GM18505 (cell line): ENCODE results near the gene VIT.

Experiments used
- ATAC-seq: cut with Tn5 transposase; IDR thresholded peaks from one replicate; pipeline ENCODE4 v1.9.1; 2021; ENCODE audit not compliant: unreplicated experiment
- POLR2A ChIP-seq: IDR thresholded peaks from 4 replicates; pipeline ENCODE4 v1.6.1; 2011; ENCODE audit warnings: borderline replicate concordance; ENCODE audit not compliant: insufficient read depth, insufficient read length; ENCODE audit errors: extremely low read depth

Gene VIT

GRCh38 chr2:36779462-36779861, 83.0 kb downstream of the VIT start:
- no peak for TF ChIP-seq POLR2A

DNA sequence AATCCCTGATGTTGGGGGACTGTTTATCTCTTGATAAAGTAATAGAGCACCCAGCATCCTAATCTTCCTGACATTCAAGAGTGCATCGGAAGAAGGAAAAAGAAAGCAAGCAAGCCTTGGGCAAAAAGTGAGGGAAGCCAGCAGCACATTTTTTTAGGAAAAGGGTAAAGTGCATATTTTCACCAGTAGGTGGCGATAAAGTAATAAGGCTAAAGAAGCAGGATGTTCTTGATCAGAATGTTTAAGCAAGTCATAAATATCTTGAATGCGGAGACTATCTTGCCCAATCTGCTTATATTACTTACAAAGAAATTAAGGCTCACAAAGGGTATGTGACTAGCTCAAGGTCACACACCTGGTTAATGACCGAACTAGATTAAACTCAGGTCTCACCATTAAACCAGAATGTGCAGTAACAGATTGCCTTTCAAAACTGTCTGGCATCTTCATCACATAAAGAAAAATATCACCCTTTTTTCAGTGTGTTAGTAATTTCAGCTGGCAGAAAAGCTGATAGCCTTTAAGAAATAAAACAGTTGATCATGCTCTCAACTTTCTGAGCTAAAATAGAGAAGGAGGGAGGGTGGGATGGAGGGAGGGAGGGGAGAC, 83.8 kb downstream of the VIT start:
- no peak for TF ChIP-seq POLR2A
- ATAC-seq, result no peak

More at GRCh38 chr2:36779462-36779861, 83.0 kb downstream of the VIT start:
- no peak for ATAC-seq

DNA sequence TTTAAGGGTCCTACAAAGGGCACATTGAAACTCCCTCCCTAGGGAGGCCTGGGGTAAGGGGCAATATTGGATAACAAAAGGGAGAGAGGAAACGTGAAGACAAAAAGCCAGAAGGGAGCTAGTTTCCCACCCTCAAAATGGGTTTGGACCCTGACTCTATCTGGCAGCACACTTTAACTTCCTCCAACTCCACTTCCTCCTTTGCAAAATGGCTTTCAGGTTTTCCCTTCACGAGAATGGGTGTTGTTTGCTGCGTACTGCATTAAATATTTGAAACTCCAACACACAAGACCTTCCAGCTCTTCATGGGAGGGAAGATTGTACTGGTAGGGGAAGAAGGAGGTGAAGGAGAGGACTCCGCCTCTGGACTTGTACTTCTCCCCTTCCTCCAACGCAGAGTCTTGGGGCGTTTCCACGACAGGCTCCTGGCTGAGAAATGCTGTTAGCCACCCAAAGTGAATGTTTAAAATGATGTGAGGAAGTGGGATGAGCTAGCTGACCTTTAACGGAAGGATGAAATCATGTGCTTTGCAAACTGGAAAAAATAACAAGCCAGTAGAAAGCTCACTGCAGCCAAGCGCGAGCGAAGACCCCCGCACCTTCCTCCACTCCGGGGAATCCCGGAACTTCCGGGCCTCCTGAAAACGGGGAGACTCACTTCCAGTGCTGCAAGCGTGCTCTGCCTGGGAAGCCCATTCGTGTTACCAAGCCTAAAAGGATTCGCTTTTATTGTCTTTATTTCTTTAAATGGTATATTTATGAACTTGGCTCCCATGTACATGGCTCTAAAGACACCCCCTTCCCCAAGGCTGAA, 85.6 kb downstream of the VIT start:
- no peak for ATAC-seq
- TF ChIP-seq POLR2A, result no peak

- no peak for ATAC-seq
- no peak for TF ChIP-seq POLR2A
These were observed 86.7 kb downstream of the VIT start for GRCh38 chr2:36783246-36783645.

GRCh38 chr2:36785179-36785795, 88.8 kb downstream of the VIT start:
- no peak for TF ChIP-seq POLR2A
- ATAC-seq, result peak; percentile 73

- TF ChIP-seq POLR2A, result no peak
- ATAC-seq, result no peak
These were observed 92.8 kb downstream of the VIT start for GRCh38 chr2:36789181-36789804.

DNA sequence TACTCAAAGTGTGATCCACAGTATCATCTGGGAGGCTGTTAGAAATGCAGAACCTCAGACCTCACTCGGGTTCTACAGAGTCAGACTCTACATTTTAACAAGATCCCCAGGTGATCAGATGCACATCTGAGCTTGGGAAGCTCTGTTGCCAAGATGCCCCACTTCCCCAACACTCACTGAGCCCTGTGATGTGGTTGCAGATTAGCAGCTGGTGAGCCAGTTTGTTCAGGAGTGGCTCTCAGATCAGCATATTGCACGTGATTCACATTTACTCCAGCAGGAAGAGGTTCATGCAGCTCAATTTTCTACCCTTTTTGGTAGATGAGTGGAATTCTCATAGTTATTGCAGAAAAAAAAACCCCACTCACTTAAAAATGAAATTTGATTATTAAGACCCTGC, 96.4 kb downstream of the VIT start:
- ATAC-seq, result no peak
- no peak for TF ChIP-seq POLR2A

- TF ChIP-seq POLR2A, result no peak
- ATAC-seq, result no peak
These were observed 101.0 kb downstream of the VIT start for GRCh38 chr2:36797324-36798070.

DNA sequence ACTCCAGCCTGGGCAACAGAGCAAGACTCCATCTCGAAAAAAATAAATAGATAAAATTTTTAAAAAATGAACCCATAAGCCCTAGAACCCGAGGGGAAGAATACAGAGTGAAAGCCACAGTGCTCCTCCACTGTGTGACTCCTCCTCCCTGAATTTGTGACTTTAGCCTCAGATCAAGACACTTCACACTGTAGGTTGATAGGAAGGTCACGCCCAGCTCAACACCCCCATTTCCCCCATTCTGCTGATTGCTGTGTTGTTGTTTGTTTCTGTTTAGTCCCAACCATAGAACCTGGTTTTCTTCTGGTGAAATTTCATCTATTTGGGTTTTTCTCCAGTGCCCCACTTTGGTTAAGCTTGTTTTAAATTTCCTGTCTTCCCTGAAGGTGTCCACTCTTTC, 102.2 kb downstream of the VIT start:
- no peak for TF ChIP-seq POLR2A
- no peak for ATAC-seq

DNA sequence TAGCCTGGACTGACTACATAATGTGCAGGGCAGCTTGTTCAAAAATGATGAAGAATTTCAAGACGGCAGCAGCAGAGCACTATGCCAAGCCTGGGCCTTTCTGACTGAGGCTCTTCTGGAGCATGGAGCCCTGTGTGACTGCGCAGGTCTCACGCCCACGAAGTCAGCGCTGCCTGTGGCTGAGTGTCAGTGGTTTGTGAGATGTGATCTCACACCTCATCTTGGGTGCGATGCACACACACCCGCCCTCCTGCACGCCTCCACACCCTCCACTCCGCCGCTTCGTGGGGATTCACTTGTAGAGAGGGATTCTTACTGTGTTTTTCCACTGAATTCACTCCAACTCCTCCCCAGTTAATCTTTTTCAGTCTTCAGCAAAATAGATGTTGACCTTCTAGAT, 103.9 kb downstream of the VIT start:
- ATAC-seq, result no peak
- TF ChIP-seq POLR2A, result no peak

DNA sequence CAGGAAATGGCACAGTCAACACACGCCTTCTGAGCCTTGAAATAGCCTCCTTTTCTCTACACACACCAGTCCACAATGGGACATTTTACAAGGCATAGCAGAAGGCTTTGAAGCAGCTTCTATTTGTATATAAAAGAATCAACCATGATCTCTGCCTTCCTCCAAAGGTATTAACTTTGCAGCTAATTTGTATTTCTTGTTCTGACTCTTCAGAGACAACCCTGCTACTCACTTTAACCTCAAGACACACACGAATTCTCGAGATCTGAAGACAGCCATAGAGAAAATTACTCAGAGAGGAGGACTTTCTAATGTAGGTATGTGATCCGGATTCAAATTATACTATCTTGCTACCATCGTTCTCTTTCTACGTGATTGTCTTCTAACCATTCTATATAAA, 104.6 kb downstream of the VIT start:
- no peak for ATAC-seq

GRCh38 chr2:36802952-36803351, 106.4 kb downstream of the VIT start:
- ATAC-seq, result no peak
- no peak for TF ChIP-seq POLR2A

More for the DNA sequence above, 104.6 kb downstream of the VIT start:
- TF ChIP-seq POLR2A, result no peak
